ENCODE measurements around the gene CREBBP.

The CREBBP gene

DNA sequence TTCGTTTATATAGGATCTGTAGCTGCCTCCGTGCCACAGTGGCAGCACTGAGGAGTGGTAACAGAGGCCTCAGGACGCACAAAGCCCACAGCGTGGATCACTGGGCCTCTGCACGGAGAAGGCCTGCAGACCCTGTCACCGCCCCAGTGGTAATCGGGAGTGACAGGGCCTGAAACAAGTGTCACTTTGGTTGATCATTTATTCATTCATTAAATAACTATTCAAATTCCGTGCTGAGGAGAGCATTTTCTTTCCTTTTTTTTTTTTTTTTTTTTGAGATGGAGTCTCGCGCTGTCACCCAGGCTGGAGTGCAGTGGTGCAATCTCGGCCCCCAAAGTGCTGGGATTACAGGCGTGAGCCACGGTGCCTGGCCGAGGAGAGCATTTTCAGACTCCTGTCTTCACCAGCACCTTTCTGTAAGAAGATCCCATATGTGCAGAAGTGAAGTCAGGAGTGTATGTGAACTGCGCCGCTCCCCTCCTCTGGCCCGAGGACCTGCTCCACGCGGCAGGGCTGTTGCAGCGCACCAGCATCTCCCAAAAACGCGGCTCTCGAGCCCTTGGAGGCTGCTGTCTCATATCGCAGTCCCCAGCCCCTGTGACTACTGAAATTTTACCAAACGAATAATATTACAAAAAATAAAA lies 118.3 kb downstream of the CREBBP start:
- TF ChIP-seq, protein P1, sequence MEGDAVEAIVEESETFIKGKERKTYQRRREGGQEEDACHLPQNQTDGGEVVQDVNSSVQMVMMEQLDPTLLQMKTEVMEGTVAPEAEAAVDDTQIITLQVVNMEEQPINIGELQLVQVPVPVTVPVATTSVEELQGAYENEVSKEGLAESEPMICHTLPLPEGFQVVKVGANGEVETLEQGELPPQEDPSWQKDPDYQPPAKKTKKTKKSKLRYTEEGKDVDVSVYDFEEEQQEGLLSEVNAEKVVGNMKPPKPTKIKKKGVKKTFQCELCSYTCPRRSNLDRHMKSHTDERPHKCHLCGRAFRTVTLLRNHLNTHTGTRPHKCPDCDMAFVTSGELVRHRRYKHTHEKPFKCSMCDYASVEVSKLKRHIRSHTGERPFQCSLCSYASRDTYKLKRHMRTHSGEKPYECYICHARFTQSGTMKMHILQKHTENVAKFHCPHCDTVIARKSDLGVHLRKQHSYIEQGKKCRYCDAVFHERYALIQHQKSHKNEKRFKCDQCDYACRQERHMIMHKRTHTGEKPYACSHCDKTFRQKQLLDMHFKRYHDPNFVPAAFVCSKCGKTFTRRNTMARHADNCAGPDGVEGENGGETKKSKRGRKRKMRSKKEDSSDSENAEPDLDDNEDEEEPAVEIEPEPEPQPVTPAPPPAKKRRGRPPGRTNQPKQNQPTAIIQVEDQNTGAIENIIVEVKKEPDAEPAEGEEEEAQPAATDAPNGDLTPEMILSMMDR (IDR thresholded peaks at IDR 0.05; ENCODE audit: insufficient read depth, low read length, poor library complexity, severe bottlenecking), result no peak
- no peak overlapping the region for H3K4me3 ChIP-seq (replicated peaks; ENCODE audit: low read depth, low read length)
- H3K36me3 ChIP-seq (ENCODE audit: control insufficient read depth, insufficient read depth, low read length), result peaks cover 18% of the 10 kb centered on the region
- H3K27me3 ChIP-seq (replicated peaks; ENCODE audit: control insufficient read depth, insufficient read depth, low read length), result no peaks in the 10 kb centered on the region
- DNase-seq (ENCODE audit: extremely low read depth, insufficient read length), result no peak

DNA sequence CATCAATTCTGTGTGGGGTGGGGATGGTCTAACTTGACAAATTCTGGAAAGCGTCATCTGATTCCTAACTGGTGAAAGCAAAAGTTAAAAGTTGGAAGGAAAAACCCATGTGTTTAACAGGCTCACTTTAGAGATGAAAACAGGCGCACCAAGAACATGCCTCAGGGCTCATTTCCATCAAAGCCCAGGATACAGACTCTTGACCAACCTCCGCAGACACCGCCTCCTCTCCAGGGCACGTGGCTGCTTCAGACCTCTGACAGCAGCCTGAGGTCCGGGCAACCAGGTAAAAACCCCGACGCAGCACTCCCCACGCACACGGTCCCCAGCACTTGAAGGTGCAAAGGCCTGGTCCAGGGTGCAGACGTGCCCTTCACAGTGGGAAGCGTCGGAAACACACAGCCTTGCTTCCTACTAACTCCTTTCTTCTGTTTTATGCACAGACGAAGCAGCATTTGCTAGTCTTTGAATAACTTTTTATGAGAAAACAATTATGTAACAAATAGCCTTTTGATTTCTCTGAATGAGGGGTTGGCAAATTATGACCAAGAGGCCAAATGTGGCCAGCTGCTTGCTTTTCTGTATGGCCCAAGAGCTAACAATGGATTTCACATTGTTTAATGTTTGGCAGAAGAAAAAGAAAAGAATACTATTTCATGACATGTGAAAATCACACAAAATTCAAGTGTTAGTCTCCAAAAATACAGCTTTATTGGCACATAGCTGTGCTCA lies 119.0 kb downstream of the CREBBP start:
- H3K27me3 ChIP-seq (replicated peaks; ENCODE audit: control insufficient read depth, insufficient read depth, low read length), result no peaks in the 10 kb centered on the region
- peaks cover 16% of the 10 kb centered on the region for H3K36me3 ChIP-seq (ENCODE audit: control insufficient read depth, insufficient read depth, low read length)
- TF ChIP-seq, protein P1 (IDR thresholded peaks at IDR 0.05; ENCODE audit: insufficient read depth, low read length, poor library complexity, severe bottlenecking), result no peak
- H3K4me3 ChIP-seq (replicated peaks; ENCODE audit: low read depth, low read length), result no peak overlapping the region
- no peak for DNase-seq (ENCODE audit: extremely low read depth, insufficient read length)

DNA sequence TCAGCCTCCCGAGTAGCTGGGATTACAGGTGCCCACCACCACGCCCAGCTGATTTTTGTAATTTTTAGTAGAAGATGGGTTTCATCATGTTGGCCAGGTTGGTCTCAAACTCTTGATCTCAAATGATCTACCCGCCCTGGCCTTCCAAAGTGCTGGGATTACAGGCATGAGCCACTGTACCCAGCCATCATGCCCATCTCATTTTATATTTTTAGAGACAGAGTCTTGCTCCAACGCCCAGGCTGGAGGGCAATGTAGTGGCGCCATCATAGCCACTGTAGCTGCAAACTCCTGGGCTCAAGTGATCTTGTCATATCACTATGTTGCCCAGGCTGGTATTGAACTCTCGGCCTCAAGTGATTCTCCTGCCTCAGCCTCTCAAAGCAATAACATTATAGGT lies 120.0 kb downstream of the CREBBP start:
- H3K36me3 ChIP-seq (ENCODE audit: control insufficient read depth, insufficient read depth, low read length), result peaks cover 12% of the 10 kb centered on the region
- DNase-seq (ENCODE audit: extremely low read depth, insufficient read length), result no peak

DNA sequence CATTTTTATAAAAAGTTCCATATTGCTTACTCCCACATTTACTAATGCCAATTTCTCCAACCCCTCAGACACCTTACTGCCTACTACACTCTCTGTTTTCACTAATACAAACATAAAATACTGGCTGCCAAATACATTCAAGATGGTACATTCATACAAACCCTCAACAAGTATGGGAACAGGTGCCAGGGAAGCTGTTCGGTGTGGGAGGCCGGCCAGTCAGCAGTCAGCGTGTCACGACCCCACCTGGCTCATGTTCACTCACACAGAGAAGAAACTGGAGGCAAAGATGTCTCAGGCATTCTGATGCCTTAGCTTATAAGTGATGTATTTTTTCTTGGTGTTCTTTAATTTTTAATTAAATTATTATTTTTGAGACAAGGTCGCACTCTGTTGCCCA lies 120.8 kb downstream of the CREBBP start:
- TF ChIP-seq, protein P1 (IDR thresholded peaks at IDR 0.05; ENCODE audit: insufficient read depth, low read length, poor library complexity, severe bottlenecking), result no peak
- Histone ChIP-seq H3K4me3 (replicated peaks; ENCODE audit: low read depth, low read length) (no peak overlapping the region), H3K36me3 (ENCODE audit: control insufficient read depth, insufficient read depth, low read length) (peaks cover 10% of the 10 kb centered on the region), H3K27me3 (replicated peaks; ENCODE audit: control insufficient read depth, insufficient read depth, low read length) (no peaks in the 10 kb centered on the region)
- DNase-seq (ENCODE audit: extremely low read depth, insufficient read length), result no peak

More for the DNA sequence above, 120.0 kb downstream of the CREBBP start:
- no peak overlapping the region for H3K4me3 ChIP-seq (replicated peaks; ENCODE audit: low read depth, low read length)
- no peaks in the 10 kb centered on the region for H3K27me3 ChIP-seq (replicated peaks; ENCODE audit: control insufficient read depth, insufficient read depth, low read length)
- TF ChIP-seq, protein P1 (IDR thresholded peaks at IDR 0.05; ENCODE audit: insufficient read depth, low read length, poor library complexity, severe bottlenecking), result no peak

DNA sequence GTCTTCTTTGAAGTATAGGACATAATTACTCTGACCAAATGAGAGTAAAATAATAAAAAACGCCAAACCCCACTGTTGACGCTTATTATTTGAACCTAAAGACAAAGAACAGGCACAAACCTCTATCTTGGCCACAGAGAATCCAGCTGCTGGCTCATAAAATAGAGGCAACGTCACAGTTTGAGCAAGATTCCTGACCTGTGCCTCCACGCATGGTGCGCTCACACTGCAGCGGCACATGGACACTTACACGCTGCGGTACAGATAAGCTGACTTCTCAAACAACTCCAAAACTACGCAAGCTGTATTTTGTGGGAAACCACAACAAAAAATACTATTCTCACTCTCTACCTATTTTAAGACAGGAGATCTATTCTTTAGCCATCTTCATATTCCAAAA lies 124.4 kb downstream of the CREBBP start:
- Histone ChIP-seq H3K4me3 (replicated peaks; ENCODE audit: low read depth, low read length) (no peak overlapping the region), H3K36me3 (ENCODE audit: control insufficient read depth, insufficient read depth, low read length) (peaks cover 10% of the 10 kb centered on the region), H3K27me3 (replicated peaks; ENCODE audit: control insufficient read depth, insufficient read depth, low read length) (no peaks in the 10 kb centered on the region)
- DNase-seq (ENCODE audit: extremely low read depth, insufficient read length), result no peak
- TF ChIP-seq, protein P1 (IDR thresholded peaks at IDR 0.05; ENCODE audit: insufficient read depth, low read length, poor library complexity, severe bottlenecking), result no peak

Measured in GM06990 (cell line).